H9 (cell line): ENCODE data around the gene TMEM221. TPM values are rescaled to one million over a fixed set of nuclear protein-coding genes. Genes with fewer than 3 reads are reported as not detected.

ENCODE experiments used
- DNase-seq: peaks from one replicate; pipeline ENCODE4 v3.0.0-alpha.2; 2017
- H2AFZ ChIP-seq: one replicate; pipeline ENCODE4 v1.6.1; 2013; ENCODE audit warnings: mild to moderate bottlenecking, low read length, control low read depth, moderate library complexity
- H2AK5ac ChIP-seq: 2 replicates; pipeline ENCODE4 v1.6.1; 2013; ENCODE audit warnings: low read length, control low read depth, mixed read lengths; ENCODE audit not compliant: insufficient read length
- H2BK120ac ChIP-seq: one replicate; pipeline ENCODE4 v1.6.1; 2013; ENCODE audit warnings: low read depth, mild to moderate bottlenecking, low read length, control low read depth, inconsistent platforms; ENCODE audit not compliant: poor library complexity, severe bottlenecking
- H2BK12ac ChIP-seq: 2 replicates; pipeline ENCODE4 v1.6.1; 2013; ENCODE audit warnings: low read length, control low read depth, mixed read lengths, low read depth; ENCODE audit not compliant: insufficient read length
- H2BK15ac ChIP-seq: 2 replicates; pipeline ENCODE4 v1.6.1; 2013; ENCODE audit warnings: low read depth, low read length, control low read depth
- H2BK20ac ChIP-seq: one replicate; pipeline ENCODE4 v1.6.1; 2013; ENCODE audit warnings: low read depth, mild to moderate bottlenecking, low read length, control low read depth, inconsistent platforms; ENCODE audit not compliant: poor library complexity, severe bottlenecking
- H2BK5ac ChIP-seq: 2 replicates; pipeline ENCODE4 v1.6.1; 2013; ENCODE audit warnings: low read length, control low read depth, mixed read lengths; ENCODE audit not compliant: insufficient read length
- H3K14ac ChIP-seq: 2 replicates; pipeline ENCODE4 v1.6.1; 2013; ENCODE audit warnings: low read length, control low read depth; ENCODE audit not compliant: insufficient read depth
- H3K18ac ChIP-seq: 2 replicates; pipeline ENCODE4 v1.6.1; 2013; ENCODE audit warnings: low read depth, mild to moderate bottlenecking, mixed read lengths, low read length, control low read depth; ENCODE audit not compliant: insufficient read length
- H3K23ac ChIP-seq: 2 replicates; pipeline ENCODE4 v1.6.1; 2013; ENCODE audit warnings: low read length, control low read depth, mixed read lengths, low read depth; ENCODE audit not compliant: insufficient read length
- H3K23me2 ChIP-seq: 2 replicates; pipeline ENCODE4 v1.6.1; 2013; ENCODE audit warnings: low read depth, mild to moderate bottlenecking, mixed read lengths, low read length, control low read depth; ENCODE audit not compliant: insufficient read length, poor library complexity, severe bottlenecking
- H3K27ac ChIP-seq: 2 replicates; pipeline ENCODE4 v1.5.1; 2013; ENCODE audit warnings: low read length, control low read depth, mixed read lengths, low read depth; ENCODE audit not compliant: insufficient read length
- H3K27me3 ChIP-seq: 2 replicates; pipeline ENCODE4 v1.6.1; 2013; ENCODE audit warnings: low read length, control low read depth, inconsistent platforms; ENCODE audit not compliant: insufficient read depth
- H3K4ac ChIP-seq: 2 replicates; pipeline ENCODE4 v1.6.1; 2013; ENCODE audit warnings: low read depth, mild to moderate bottlenecking, control low read depth, inconsistent platforms, low read length, moderate library complexity
- H3K4me1 ChIP-seq: 2 replicates; pipeline ENCODE4 v1.6.1; 2013; ENCODE audit warnings: low read length, control low read depth, inconsistent platforms; ENCODE audit not compliant: insufficient read depth
- H3K4me2 ChIP-seq: 2 replicates; pipeline ENCODE4 v1.6.1; 2013; ENCODE audit warnings: low read length, control low read depth, mixed read lengths; ENCODE audit not compliant: insufficient read length, insufficient read depth
- H3K56ac ChIP-seq: 2 replicates; pipeline ENCODE4 v1.6.1; 2013; ENCODE audit warnings: low read depth, mild to moderate bottlenecking, mixed read lengths, low read length, control low read depth; ENCODE audit not compliant: insufficient read length
- H3K79me1 ChIP-seq: 2 replicates; pipeline ENCODE4 v1.6.1; 2013; ENCODE audit warnings: low read depth, mild to moderate bottlenecking, moderate library complexity, low read length, control low read depth, inconsistent platforms; ENCODE audit not compliant: insufficient read depth, poor library complexity, severe bottlenecking
- H3K79me2 ChIP-seq: 2 replicates; pipeline ENCODE4 v1.6.1; 2013; ENCODE audit warnings: low read length, control low read depth, inconsistent platforms; ENCODE audit not compliant: insufficient read depth
- H3K9ac ChIP-seq: 2 replicates; pipeline ENCODE4 v1.6.1; 2013; ENCODE audit warnings: low read length, control low read depth, mixed read lengths; ENCODE audit not compliant: insufficient read length; ENCODE audit errors: extremely low read depth
- H3K9me3 ChIP-seq: one replicate; pipeline ENCODE4 v1.6.1; 2013; ENCODE audit warnings: low read depth, low read length, inconsistent platforms; ENCODE audit not compliant: control insufficient read depth
- H3T11ph ChIP-seq: one replicate; pipeline ENCODE4 v1.6.1; 2013; ENCODE audit warnings: mild to moderate bottlenecking, low read length, control low read depth, inconsistent platforms
- H4K20me1 ChIP-seq: one replicate; pipeline ENCODE4 v1.6.1; 2013; ENCODE audit not compliant: control insufficient read depth, insufficient read length, insufficient read depth
- H4K5ac ChIP-seq: 2 replicates; pipeline ENCODE4 v1.6.1; 2013; ENCODE audit warnings: low read depth, mild to moderate bottlenecking, mixed read lengths, low read length, control low read depth; ENCODE audit not compliant: insufficient read length
- H4K8ac ChIP-seq: replicated peaks from 2 replicates; pipeline ENCODE4 v1.6.1; 2013; ENCODE audit warnings: low read length, control low read depth, mixed read lengths, low read depth; ENCODE audit not compliant: insufficient read length
- H4K91ac ChIP-seq: 2 replicates; pipeline ENCODE4 v1.6.1; 2013; ENCODE audit warnings: low read depth, mild to moderate bottlenecking, moderate library complexity, mixed read lengths, low read length, control low read depth; ENCODE audit not compliant: insufficient read length
- H3K27ac Mint-ChIP-seq, 3 experiments: 2 replicates in 2 of 3; 3 replicates in 1 of 3; pipeline ENCODE4 v1.8.0; 2020 to 2021; ENCODE audit warnings: mixed read lengths in 3 of 3, mild to moderate bottlenecking in 1 of 3, moderate library complexity in 1 of 3
- H3K27me3 Mint-ChIP-seq: 2 replicates; pipeline ENCODE4 v1.8.0; 2021; ENCODE audit warnings: low read depth, mild to moderate bottlenecking, moderate library complexity, mixed read lengths
- H3K36me3 Mint-ChIP-seq, 3 experiments: 2 replicates in 2 of 3; 3 replicates in 1 of 3; pipeline ENCODE4 v1.8.0; 2020 to 2021; ENCODE audit warnings: low read depth in 3 of 3, mixed read lengths in 3 of 3; ENCODE audit not compliant: insufficient read depth in 1 of 3
- H3K4me1 Mint-ChIP-seq, 2 experiments: 2 replicates each; pipeline ENCODE4 v1.8.0; 2020; ENCODE audit warnings: mixed read lengths in 2 of 2
- H3K4me3 Mint-ChIP-seq, 2 experiments: 2 replicates in 1 of 2; 3 replicates in 1 of 2; pipeline ENCODE4 v1.8.0; 2020 to 2021; ENCODE audit warnings: mild to moderate bottlenecking in 2 of 2, mixed read lengths in 2 of 2, moderate library complexity in 1 of 2
- H3K9me3 Mint-ChIP-seq, 2 experiments: 2 replicates in 1 of 2; 3 replicates in 1 of 2; pipeline ENCODE4 v1.8.0; 2020; ENCODE audit warnings: mild to moderate bottlenecking in 2 of 2, mixed read lengths in 2 of 2, moderate library complexity in 1 of 2
- WGBS: extraction: QIAGEN DNeasy Blood & Tissue Kit; methylation state at CpG from one replicate; pipeline ENCODE4 v1.1.7; 2013; ENCODE audit warnings: missing lambda C conversion rate, low lambda C conversion rate, mixed read lengths; ENCODE audit not compliant: insufficient read length; ENCODE audit errors: extremely low coverage; 5-methylcytosine and 5-hydroxymethylcytosine counted together
- total RNA-seq: library from RNA; stranded (reverse); gene quantifications from 2 replicates; pipeline ENCODE4 v1.2.1, GENCODE V29; 2021
- TF ChIP-seq, protein P1 (sequence below): fragments of 200-600 bp; sonication (generic); conservative IDR thresholded peaks from 3 replicates; pipeline ENCODE4 v1.8.0; 2021; ENCODE audit warnings: antibody characterized with exemption, mild to moderate bottlenecking

The TMEM221 gene
- total RNA-seq, 1 experiment from 2014 or later = 1.4 TPM

DNA sequence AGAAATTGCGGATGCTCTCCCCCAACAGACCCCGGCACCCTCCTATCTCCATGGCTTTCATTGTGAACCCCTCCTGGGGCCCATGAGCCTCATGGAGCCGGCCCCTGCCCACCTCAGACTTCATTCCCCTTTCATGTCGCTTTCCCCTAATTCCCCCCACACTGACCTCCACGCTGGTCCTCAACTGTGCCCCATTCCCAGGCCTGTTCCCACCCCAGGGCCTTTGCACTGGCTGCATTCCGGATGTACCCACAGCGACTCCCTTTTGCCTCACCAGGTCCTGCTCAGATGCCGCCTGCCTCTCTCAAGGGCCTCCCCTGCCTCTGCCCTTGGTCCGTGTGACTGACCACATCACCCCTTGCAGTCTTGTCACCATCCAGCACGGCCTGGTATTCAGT is 35.1 kb upstream of the TMEM221 start:
- Histone ChIP-seq H3K14ac (no peak overlapping the region; the same call in 1 of the 2 replicates), H3K79me2 (no peaks in the 10 kb centered on the region), H3K9ac (no peak overlapping the region), H2BK5ac (no peak overlapping the region), H3K23me2 (peaks cover 6% of the 10 kb centered on the region), H3K27ac (no peak overlapping the region), H3T11ph (no peak overlapping the region), H3K18ac (no peak overlapping the region), H2BK120ac (no peak overlapping the region), H3K9me3 (no peaks in the 10 kb centered on the region), H3K56ac (no peak overlapping the region), H2AFZ (no peak overlapping the region), H2BK15ac (no peak overlapping the region), H4K8ac (no peak overlapping the region), H3K27me3 (no peaks in the 10 kb centered on the region), H2BK20ac (no peak overlapping the region), H3K79me1 (no peaks in the 10 kb centered on the region), H3K4ac (no peak overlapping the region), H4K5ac (no peak overlapping the region), H2BK12ac (no peak overlapping the region), H3K4me2 (no peak overlapping the region), H3K4me1 (peaks cover 4% of the 10 kb centered on the region; the same call in 1 of the 2 replicates), H4K91ac (no peak overlapping the region), H3K23ac (no peak overlapping the region), H4K20me1 (no peaks in the 10 kb centered on the region), H2AK5ac (no peak overlapping the region)
- Mint-ChIP-seq H3K4me3 (no peak overlapping the region; a peak in 1 of 5 replicates), H3K4me1 (peaks cover 13 to 26% of the 10 kb centered on the region in 2 experiments), H3K27me3 (peaks cover 2% of the 10 kb centered on the region), H3K36me3 (no peaks in the 10 kb centered on the region; a peak in 1 of 7 replicates), H3K9me3 (peaks cover 0 to 2% of the 10 kb centered on the region in 2 experiments; a peak in 1 of 5 replicates), H3K27ac (no peak overlapping the region; a peak in 1 of 7 replicates)
- no peak for DNase-seq
- TF ChIP-seq, protein P1, sequence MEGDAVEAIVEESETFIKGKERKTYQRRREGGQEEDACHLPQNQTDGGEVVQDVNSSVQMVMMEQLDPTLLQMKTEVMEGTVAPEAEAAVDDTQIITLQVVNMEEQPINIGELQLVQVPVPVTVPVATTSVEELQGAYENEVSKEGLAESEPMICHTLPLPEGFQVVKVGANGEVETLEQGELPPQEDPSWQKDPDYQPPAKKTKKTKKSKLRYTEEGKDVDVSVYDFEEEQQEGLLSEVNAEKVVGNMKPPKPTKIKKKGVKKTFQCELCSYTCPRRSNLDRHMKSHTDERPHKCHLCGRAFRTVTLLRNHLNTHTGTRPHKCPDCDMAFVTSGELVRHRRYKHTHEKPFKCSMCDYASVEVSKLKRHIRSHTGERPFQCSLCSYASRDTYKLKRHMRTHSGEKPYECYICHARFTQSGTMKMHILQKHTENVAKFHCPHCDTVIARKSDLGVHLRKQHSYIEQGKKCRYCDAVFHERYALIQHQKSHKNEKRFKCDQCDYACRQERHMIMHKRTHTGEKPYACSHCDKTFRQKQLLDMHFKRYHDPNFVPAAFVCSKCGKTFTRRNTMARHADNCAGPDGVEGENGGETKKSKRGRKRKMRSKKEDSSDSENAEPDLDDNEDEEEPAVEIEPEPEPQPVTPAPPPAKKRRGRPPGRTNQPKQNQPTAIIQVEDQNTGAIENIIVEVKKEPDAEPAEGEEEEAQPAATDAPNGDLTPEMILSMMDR = no peak
- no CpG with 5 or more reads among the region's 10 CpGs for WGBS
